K562 (cell line): ENCODE data around the gene USP48. TPM values are rescaled to one million over a fixed set of nuclear protein-coding genes. Genes with fewer than 3 reads are reported as not detected.

Source experiments
- ADNP ChIP-seq: fragments of 200-800 bp; sonication (Bioruptor generic); IDR thresholded peaks from 2 replicates; pipeline ENCODE4 v1.6.1; 2016; ENCODE audit warnings: missing genetic modification characterization, missing compliant biosample characterization
- ATF7 ChIP-seq: fragments of 450-650 bp; IDR thresholded peaks from 2 replicates; pipeline ENCODE4 v1.7.1; 2014; ENCODE audit warnings: mild to moderate bottlenecking, moderate library complexity
- RUNX1 ChIP-seq: sonication (generic); IDR thresholded peaks from 2 replicates; pipeline ENCODE4 v1.6.1; 2016; ENCODE audit warnings: antibody characterized with exemption, low read depth
- TCF7L2 ChIP-seq: fragments of 150-350 bp; IDR thresholded peaks from 2 replicates; pipeline ENCODE4 v1.6.1; 2016; ENCODE audit warnings: low read depth, mild to moderate bottlenecking, low read length, moderate library complexity
- TEAD4 ChIP-seq, 2 experiments: sonication (generic) in 1 of 2; formaldehyde crosslinking in 1 of 2; IDR thresholded peaks; 2 replicates each; pipeline versions ENCODE4 v1.6.1 to v1.8.0; 2012 to 2022; ENCODE audit warnings: borderline replicate concordance in 1 of 2, inconsistent platforms in 1 of 2, low read length in 1 of 2, mild to moderate bottlenecking in 1 of 2, missing genetic modification reagents in 1 of 2
- ZNF766 ChIP-seq: fragments of 200-800 bp; sonication (Bioruptor generic); conservative IDR thresholded peaks from 2 replicates; pipeline ENCODE4 v1.6.1; 2016; ENCODE audit warnings: missing genetic modification characterization, missing compliant biosample characterization
- polyA plus RNA-seq, 8 experiments: library from polyadenylated mRNA; depleted of rRNA in 4 of 8; stranded (reverse) in 5 of 8; unstranded in 3 of 8; fragments of >200 nt; fragmentation: Nextera tagmentation in 2 of 8; fragmentation: Illumina TruSeq in 1 of 8; extraction: Ambion mirVana in 2 of 8; extraction: Trizol in 1 of 8; gene quantifications; 2 replicates each; pipeline versions ENCODE4 v1.2.1 to v1.2.3, GENCODE V29; 2011 to 2014; ENCODE audit warnings: inconsistent platforms in 1 of 8, missing spikeins in 1 of 8
- total RNA-seq, 7 experiments: library from RNA; depleted of rRNA in 6 of 7; stranded (reverse); fragments of >200 nt in 6 of 7; fragmentation: Illumina TruSeq in 2 of 7; extraction: Trizol in 2 of 7; gene quantifications; 2 replicates each; pipeline versions ENCODE4 v1.2.1 to v1.2.3, GENCODE V29; 2011 to 2021; ENCODE audit warnings: low replicate concordance in 1 of 7
- TF ChIP-seq, protein P1 (sequence below): fragments of 450-650 bp; IDR thresholded peaks from 2 replicates; pipeline ENCODE4 v1.6.1; 2016; ENCODE audit warnings: antibody characterized with exemption
- TF ChIP-seq, protein P2 (sequence below): fragments of 250-450 bp; sonication (Bioruptor Pico); IDR thresholded peaks from 2 replicates; pipeline ENCODE4 v1.5.0; 2021
- TF ChIP-seq, protein P3 (sequence below): sonication (generic); formaldehyde crosslinking; IDR thresholded peaks from 2 replicates; pipeline ENCODE4 v1.8.0; 2022; ENCODE audit warnings: mild to moderate bottlenecking, low read depth, missing genetic modification reagents

The USP48 gene
- total and polyA plus RNA-seq, 9 of the 15 experiments (the other 6 are each of a cell fraction or from before 2014, with no cell fraction given): 23.3 to 123 (median 106) TPM

DNA sequence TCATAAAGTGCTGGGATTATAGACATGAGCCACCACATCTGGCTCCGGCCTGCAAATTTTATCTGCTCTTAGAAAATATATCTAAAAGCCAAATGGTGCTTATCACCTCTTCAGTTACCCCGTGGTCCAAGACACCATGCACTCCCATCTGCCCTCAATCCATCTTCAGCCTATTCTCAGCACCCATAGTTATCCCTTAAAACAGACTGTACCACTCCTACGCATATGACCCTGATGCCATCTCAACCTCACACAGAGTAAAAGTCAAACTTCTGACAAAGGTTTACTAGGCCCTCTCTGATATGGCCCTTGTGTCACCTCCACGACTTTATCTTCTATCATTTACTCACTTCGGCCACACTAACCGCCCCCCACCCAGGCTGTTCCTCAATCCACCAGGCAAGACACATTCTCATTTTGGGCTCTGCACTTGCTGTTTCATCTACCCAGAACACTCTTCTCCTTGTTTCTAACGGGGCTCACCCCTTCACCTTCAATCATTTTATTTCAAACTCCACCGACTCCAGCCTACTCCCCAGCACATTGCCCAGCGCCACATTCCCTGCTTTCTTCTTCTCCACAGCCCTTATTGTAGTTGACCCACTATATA is 33.0 kb downstream of the USP48 start (continued):
- TF ChIP-seq, protein P1, sequence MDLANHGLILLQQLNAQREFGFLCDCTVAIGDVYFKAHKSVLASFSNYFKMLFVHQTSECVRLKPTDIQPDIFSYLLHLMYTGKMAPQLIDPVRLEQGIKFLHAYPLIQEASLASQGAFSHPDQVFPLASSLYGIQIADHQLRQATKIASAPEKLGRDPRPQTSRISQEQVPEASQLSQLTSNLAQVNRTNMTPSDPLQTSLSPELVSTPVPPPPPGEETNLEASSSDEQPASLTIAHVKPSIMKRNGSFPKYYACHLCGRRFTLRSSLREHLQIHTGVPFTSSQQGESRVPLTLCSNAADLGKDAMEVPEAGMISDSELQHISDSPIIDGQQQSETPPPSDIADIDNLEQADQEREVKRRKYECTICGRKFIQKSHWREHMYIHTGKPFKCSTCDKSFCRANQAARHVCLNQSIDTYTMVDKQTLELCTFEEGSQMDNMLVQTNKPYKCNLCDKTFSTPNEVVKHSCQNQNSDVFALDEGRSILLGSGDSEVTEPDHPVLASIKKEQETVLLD: peak; percentile 78; the same call in 1 of the 2 replicates
- TF ChIP-seq, protein P2, sequence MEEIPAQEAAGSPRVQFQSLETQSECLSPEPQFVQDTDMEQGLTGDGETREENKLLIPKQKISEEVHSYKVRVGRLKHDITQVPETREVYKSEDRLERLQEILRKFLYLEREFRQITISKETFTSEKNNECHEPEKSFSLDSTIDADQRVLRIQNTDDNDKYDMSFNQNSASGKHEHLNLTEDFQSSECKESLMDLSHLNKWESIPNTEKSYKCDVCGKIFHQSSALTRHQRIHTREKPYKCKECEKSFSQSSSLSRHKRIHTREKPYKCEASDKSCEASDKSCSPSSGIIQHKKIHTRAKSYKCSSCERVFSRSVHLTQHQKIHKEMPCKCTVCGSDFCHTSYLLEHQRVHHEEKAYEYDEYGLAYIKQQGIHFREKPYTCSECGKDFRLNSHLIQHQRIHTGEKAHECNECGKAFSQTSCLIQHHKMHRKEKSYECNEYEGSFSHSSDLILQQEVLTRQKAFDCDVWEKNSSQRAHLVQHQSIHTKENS (CRISPR knock-in tag): no peak
- TF ChIP-seq, protein P3, sequence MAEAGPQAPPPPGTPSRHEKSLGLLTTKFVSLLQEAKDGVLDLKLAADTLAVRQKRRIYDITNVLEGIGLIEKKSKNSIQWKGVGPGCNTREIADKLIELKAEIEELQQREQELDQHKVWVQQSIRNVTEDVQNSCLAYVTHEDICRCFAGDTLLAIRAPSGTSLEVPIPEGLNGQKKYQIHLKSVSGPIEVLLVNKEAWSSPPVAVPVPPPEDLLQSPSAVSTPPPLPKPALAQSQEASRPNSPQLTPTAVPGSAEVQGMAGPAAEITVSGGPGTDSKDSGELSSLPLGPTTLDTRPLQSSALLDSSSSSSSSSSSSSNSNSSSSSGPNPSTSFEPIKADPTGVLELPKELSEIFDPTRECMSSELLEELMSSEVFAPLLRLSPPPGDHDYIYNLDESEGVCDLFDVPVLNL: no peak
- TF ChIP-seq ATF7 (peak; percentile 61), TEAD4 (IDR thresholded peaks at IDR 0.05; ENCODE audit: low read length) (peak; percentile 95), TEAD4 (CRISPR knock-in tag; IDR thresholded peaks at IDR 0.05; ENCODE audit: borderline replicate concordance) (no peak), TCF7L2 (no peak), RUNX1 (0 out of 2 replicates have a peak, but pooled peaks have one; percentile 70), ADNP (tag) (no peak), ZNF766 (CRISPR knock-in tag) (peak; percentile 99)
